HG03064 (cell line): ENCODE results near the gene SF1.
"Not testable (repeated sequence)": the region's sequence is repeated elsewhere in the genome, so short reads cannot be mapped to it uniquely, and the experiment has no call there.

Experiments
- ATAC-seq: cut with Tn5 transposase; IDR thresholded peaks from one replicate; pipeline ENCODE4 v1.9.1; 2021; ENCODE audit warnings: low read depth; ENCODE audit not compliant: unreplicated experiment

Gene SF1, protein sequence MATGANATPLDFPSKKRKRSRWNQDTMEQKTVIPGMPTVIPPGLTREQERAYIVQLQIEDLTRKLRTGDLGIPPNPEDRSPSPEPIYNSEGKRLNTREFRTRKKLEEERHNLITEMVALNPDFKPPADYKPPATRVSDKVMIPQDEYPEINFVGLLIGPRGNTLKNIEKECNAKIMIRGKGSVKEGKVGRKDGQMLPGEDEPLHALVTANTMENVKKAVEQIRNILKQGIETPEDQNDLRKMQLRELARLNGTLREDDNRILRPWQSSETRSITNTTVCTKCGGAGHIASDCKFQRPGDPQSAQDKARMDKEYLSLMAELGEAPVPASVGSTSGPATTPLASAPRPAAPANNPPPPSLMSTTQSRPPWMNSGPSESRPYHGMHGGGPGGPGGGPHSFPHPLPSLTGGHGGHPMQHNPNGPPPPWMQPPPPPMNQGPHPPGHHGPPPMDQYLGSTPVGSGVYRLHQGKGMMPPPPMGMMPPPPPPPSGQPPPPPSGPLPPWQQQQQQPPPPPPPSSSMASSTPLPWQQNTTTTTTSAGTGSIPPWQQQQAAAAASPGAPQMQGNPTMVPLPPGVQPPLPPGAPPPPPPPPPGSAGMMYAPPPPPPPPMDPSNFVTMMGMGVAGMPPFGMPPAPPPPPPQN

GRCh38 chr11:64778473-64779298 is at the start of gene SF1:
Gene SF1 (minus strand): TSS chr11:64778542. CDS start chr11:64778392, 150 bp downstream.
- ATAC-seq, result peak; percentile 77

- ATAC-seq, result no peak
These were observed 49.1 kb upstream of the SF1 start for GRCh38 chr11:64827451-64827839.

GRCh38 chr11:64826578-64827450 is 48.5 kb upstream of the SF1 start:
- no peak for ATAC-seq

- ATAC-seq, result no peak
These were observed 47.7 kb upstream of the SF1 start for GRCh38 chr11:64826062-64826461.

GRCh38 chr11:64823568-64824119 is 45.3 kb upstream of the SF1 start:
- ATAC-seq, result no peak

DNA sequence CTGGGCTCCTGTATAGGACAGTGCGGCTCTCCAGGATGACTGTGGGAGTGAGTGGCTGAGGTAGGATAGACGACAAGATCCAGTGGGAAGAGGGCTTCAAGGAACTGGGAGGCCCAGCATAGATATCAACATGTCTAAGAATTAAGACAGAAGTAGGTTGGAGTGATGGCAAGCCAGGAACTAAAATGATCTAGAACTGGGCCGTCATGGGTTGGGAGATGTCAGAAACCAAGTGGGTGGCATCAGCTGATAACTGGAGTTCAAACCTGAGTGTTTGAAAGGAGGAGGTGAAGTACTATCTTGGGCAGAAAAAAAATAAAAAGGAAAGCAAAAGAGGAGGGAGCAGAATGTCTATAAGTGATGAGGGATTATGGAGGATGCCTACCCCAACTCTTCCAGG is 39.1 kb upstream of the SF1 start:
- no peak for ATAC-seq

GRCh38 chr11:64815433-64815832 is 37.1 kb upstream of the SF1 start:
- not testable (repeated sequence) for ATAC-seq

GRCh38 chr11:64814712-64815187 is 36.4 kb upstream of the SF1 start:
- ATAC-seq, result peak; percentile 60

DNA sequence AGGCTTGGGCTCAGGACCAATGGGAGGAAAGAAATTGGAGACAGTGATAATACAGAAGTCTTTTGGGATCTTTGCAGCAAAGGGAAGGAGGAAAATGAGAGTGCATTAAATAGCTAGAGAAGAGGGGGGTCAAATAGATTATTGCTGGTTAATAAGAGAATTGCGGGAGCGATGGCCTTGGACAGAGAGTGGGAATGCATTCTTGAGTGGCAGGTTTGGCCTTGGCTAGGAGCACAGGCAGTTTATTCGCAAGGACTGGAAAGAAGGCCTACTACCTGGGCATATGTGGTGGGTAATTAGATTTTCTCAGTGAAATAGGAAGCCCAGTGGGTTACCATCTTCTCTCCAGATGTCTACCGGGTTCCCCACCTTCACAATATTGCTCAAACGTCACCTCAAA is 35.5 kb upstream of the SF1 start:
- ATAC-seq, result no peak

- no peak for ATAC-seq
These were observed 32.5 kb upstream of the SF1 start for GRCh38 chr11:64810891-64811272.

GRCh38 chr11:64810271-64810890 is 32.0 kb upstream of the SF1 start, which contains the start of gene MEN1:
Gene MEN1 (minus strand): TSS chr11:64810551. CDS start chr11:64810109, 442 bp downstream.
- peak; percentile 44 for ATAC-seq

DNA sequence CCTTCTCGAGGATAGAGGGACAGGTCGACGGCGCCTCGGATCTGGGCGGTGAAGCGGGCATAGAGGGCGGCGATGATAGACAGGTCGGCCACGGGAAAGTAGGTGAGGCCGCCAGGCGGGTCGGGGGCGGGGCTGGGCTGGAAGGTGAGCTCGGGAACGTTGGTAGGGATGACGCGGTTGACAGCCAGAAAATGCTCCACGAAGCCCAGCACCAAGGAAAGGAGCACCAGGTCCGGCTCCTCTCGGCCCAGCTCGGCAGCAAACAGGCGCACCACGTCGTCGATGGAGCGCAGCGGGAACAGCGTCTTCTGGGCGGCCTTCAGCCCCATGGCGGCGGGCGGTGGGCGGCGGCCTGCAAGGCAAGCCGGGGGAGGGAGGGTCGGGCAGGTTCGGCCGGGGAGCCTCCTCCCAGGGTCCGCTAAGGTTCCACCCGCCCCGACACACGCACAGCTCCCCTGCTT is 31.5 kb upstream of the SF1 start:
- ATAC-seq, result no peak

DNA sequence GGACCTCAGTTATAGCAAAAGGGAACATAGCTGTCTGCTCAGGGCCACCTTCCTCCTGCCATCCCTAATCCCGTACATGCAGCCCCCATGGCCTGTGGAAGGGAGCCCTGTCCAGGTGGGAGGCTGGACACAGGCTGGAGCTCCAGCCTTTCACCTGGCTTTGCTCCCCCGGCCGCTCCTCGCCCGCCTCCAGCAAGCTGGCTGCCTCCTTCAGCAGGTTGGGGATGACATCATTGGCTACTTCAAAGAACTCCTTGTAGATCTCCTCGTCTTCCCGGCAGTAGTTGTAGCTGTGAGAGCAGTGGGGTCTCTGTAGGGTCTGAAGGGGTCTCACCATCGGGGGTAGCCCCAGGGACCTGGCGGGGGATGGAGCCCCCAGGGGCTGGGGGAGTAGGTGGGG is 27.1 kb upstream of the SF1 start:
- no peak for ATAC-seq

- ATAC-seq, result no peak
These were observed 26.2 kb upstream of the SF1 start for GRCh38 chr11:64804346-64805210.

DNA sequence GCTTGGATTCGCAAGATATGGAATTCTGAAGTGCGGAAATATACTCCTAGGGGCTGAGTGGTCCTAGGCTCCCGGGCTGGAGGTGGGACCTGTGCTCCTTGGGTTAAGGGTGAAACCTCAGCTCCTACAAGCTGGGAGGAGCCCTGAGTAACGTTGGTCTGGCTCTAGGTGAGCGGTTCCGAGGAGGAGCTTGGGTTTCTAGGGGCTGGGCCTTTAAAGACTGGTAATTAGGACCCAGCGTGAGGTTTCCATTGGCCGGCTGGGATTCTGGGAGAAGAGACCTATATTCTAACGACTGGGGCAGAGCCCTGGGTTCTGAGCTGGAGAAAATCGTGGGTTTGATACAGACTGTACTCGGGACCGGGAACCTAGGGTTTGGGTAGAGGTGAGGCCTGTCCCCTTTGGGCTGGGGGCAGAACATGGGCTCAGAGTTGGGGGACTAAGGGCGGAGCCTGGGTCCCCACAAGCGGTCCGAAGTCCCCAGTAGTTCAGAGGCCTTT is 25.6 kb upstream of the SF1 start:
- no peak for ATAC-seq

DNA sequence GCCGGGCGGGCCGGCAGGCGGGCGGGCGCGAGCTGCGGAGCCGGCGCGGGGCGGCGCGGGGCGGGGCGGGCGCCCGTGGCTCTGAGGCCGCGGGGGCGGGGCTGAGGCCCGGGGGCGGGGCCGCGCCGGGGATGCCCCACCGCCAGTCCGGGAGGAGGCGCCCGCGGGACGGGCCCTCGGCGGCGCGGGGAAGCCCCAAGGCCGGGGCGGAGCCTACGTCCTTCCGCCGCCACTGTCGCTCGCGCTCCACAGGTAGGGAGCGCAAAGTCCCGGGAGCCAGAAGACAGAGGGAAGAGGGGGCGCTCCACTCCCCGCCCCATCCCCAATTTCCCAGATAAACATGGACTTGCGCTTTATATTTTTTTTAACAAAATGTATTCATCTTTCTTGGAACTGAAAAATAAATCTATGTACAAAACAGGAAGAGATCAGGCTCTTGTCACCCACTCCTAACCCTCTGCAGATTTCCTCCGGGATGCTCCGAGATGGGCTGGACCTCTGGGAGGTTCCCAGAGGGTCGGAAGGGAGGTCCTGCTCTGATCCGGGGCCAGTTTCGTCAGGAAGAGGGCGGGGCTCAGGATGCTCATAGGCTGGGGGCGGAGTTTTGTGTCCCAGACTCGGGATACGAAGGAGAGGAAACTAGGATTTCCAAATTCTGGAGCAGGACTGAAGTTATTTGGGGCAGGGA is 25.0 kb upstream of the SF1 start, which contains the start of gene MAP4K2:
Gene MAP4K2, minus strand, starts transcription at position 57 of the 688 bp plus-strand sequence. CDS start 65 bp downstream, outside the sequence.
- ATAC-seq, result peak; percentile 42

GRCh38 chr11:64802370-64803157 is 24.2 kb upstream of the SF1 start:
- ATAC-seq, result no peak
